SW 1271 (cell line): Measurements from ENCODE around the gene TMEM26.

Source experiments
- DNase-seq, 2 experiments: peaks; one replicate each; lab custom pipeline; 2025; lab: John Stamatoyannopoulos, UW

The TMEM26 gene

DNA sequence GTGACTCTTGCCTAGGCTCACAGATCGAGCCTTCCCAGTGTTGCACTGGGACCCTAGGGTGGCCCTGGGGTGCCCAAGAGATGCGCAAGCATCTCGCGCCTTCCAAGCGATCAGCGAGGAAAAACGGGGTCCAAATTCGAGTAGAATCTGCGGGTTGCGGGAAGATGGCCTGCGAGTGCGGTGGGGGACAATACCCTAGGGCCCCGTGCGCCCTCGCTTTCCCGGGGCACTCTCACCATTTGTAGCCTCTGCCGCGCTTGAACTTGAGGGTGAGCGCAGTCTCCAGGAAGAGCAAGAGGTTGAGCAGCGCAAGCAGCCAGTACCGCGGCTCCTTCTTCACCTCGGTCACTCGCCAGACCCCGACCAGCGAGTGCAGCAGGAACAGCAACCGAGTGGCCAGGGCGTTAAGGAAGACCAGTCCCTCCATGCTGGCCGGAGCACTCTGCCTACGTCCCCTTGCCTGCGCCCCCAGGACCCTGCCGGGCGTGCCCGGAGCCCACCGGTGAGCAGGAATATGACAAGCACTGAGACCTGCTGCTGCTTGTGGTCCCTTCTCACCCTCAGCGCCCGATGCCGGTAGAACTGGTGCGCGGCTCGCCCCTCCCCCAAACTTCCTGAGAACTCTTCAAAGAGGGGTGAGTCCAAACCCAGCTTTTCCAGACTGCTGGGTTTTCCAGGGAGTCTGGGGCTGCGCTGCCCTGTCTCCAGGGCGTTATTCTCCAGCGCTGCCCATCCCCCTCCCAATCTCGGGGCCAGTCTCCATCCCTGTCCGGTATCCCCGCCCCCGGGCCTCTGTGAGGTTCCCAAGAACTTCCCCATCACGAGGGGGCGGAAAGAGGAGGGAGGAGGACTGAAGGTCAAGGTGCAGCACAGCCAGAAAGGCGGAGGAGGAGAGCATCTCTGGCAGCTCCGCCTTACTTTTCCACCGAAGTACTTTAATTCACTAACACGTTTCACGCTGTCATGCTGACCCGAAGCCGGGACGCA lies at the start of gene TMEM26:
TSS of gene TMEM26 (minus strand) at position 727 of the 987 bp plus-strand sequence. CDS start at position 427, 300 bp downstream.
- DNase-seq = no peak

DNA sequence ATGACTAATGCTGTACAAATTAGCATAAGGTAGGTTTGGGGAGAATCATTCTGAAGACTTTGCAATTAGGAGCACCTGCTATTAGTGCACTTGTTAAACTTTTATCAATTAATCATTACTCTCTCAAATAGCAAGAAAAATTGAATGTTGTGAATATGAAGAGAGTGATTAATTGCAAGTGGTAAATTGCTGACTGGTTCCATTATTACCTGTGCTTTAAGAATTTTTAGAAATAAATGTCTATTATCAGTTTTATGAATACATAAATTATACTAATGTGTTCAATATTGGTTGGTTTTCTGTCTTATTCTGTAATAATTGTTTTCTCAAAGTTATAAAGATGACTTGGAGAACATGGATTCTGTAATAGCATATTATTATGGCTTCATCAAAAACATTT lies 47.3 kb upstream of the TMEM26 start:
- no peak for DNase-seq

DNA sequence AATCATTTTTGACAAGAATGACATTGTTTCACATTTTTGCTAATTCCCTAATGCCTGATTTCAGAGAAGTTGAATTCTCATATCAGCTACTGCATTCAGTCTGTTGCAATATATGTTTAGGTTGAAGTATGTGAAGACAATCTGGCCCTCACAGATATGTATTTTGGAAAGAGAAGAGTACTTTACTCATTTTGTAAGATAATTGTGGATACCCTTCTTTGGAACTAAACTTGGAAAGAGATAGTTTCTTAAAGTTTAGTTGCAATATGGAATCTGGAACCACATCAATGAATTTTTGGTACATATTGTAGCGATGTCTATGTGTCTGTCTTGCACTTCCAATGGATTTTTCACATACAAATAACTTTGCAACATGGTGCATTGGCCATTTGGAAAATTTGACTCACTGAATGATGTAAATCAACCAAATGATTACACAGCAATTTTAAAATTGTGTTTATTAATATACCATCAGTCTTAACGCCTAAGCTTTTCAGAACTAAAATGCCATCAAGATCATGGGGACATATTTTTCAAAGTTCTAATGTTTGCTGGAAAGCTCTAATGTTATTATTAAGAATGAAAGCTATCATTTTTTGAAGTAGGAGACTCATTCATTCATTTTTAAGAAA lies 39.3 kb upstream of the TMEM26 start:
- DNase-seq = no peak

DNA sequence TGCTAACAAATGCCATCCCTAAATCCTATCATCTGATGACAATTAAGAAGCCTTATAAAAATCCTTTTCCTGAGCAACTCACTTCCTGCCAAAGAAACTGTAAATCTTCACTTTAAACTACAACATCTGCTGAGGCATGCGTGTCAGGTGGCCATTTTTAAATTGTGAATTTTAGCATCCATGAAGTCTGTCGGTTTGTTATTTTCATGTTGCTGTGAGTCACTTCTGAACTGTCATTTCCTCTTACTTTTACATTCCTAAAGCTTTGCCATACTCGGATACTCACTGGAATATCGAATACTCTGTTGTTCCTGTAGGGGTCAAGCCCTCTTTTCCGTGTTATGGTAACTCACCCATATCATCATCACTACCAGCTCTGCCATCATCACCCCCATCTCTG lies 34.3 kb upstream of the TMEM26 start:
- DNase-seq = no peak

DNA sequence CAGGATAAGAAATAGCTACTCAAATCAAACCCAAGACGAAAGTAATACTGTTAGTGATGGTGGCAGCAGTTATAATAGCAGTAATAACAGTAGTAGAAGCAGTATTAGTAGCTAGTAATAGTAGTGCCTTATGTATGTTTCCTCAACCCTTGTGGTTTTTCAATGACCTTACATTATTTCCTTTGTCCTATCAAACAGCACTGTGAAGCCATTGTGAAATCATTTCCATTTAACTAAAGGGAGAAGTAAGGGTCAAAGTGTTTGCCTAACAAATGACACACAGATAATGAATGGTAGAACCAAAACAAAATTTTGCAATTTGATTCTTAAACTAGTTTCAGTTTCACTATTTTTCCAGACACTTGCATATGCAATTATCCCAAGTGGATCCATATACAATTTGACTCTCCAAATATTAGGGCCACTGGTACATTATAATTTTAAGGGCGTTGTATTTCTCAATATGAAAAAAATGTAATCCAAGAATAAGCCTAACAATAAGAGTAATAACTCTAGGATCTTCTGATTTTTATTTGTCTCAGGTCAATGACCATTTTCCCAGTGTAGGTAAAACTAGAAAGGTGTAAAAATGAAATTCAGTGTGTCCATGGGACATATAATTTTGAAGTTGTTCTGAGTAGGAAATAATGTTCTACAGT lies 33.7 kb upstream of the TMEM26 start:
- DNase-seq = no peak

DNA sequence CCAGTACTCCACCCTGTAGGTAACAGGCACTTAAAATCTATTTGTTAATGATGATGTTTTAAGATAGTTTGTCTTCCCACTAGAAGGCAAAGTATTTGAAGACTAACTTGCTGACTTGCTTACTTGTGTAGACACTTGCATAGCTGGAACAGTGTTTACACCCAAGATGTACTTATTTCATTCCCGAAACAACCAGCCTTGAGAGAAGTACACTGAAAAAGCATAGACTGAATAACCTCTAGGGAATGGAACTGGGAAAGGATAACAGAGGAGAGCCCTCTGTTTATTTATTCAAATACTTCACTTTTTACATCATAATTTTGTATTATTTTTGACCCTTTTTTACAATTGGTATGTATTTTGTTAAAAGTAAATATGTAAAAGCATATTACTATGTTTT lies 33.1 kb upstream of the TMEM26 start:
- no peak for DNase-seq

DNA sequence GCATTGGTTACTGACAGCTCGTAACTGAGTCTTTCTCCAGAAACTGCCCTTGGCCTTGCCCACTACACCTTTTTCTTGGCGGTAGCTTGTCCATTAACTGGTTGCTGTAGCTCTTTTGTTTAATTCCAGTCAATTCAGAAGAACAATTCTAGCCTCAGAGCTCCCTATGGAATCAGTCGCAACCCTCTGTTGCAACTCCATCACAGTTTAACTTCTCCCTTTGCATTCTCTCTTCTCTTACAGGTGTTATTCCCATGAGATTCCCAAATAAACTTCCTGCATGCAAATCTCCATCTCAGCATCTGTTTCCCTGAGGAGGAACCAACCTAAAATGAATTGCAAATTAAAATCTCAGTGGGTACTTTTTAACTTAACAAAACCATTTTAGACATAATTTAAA lies 28.4 kb upstream of the TMEM26 start:
- DNase-seq = no peak

DNA sequence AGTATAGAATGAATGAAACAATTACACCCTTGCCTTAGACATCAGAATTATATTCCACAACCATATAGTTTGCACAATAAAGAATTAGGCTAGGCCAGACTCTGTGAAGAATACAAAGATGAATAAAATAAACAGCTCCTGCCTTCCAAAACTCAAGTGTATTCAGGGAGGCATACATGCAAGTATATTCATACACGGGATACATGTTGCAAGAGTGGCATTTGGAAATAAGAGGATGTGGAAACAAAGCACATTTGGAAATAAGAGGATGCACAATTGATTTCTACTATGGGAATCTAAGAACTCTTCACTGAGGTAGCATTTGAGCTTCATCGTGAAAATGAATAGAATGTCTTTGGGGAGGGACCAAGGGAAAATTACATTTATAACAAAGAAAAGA lies 27.0 kb upstream of the TMEM26 start:
- no peak for DNase-seq

DNA sequence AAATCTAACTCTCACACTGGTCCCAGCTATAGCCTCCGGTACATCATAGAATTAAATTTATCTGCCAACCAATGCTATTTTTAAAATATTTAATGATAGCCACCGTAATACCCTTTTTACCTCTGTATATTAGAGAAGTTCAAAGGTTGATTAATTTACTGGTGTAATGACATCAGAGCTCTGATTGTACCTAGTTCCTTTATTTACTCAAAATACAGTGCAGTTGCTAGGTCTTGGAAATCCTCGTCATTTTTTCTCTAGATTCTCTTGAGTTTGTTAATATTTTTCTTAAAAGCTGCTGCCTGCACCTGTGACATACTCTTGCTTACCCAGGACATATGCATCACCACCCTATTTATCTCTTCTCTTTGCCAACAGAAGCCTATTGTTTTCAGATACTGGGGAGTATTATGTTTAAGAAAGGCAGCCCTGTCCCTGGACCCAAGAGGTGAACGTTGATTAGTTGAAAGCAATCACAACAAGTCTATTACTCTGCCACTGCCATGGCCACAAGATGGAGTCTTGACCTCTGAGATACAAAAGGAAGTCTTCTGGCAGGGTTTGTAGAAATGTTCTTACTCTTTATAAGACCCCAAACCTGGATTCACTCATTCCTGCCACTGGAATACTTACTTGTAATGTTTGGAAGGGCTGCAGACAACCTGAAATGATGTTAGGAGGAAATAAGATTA lies 25.6 kb upstream of the TMEM26 start:
- no peak for DNase-seq

DNA sequence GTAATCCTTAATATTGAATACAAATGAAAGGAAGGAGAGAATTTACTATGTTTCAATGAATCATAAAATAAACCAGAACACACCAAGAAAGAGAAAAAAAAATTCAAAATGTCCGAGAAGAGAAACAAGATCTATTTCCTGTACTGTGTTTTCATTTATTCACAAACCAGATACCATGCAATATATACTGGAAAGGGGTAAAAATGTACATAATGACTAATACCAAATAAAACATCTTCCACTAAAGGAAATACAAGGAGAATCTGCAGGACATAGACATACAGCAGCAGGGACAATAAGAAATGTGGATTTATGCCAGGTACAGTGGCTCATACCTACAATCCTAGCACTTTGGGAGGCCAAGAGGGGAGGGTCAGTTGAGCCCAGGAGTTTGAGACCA lies 24.3 kb upstream of the TMEM26 start:
- DNase-seq = no peak

DNA sequence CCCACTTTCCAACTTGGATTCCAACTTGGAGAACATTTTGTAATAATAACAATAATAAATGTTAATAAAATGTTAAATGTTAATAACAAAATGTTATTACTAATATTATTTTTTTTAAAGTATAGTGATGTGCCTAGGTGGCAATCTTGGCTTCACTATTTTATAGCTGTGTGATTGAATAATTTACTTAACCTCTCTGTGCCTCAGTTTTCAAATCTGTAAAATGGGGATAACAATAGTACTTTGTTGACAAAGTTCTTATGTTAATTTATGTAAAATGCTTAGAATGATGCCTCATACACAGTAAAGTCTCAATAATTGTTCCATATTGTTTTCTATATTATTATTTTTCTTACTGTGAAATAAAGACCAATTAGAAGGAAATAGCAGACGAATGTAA lies 23.3 kb upstream of the TMEM26 start:
- DNase-seq = no peak

DNA sequence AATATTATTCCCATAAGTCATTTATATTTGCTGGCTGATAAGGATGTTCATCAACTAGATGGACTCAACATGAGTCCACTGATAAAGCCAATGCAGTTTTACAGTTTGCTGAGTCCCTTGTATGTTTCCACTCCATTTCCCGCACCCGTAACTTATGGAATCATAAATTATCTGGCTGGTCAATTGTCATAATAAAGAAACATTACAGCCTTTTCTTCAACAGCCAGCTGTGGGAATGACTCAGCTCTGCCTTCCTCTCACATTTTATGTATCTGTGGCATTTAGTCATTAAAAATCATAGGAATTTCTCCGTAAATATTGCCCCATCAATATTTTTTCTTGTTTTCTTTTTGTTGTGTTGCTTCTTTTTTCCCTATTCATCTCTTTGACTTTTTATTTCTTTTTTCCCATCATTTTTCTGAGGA lies 22.3 kb upstream of the TMEM26 start:
- no peak for DNase-seq

DNA sequence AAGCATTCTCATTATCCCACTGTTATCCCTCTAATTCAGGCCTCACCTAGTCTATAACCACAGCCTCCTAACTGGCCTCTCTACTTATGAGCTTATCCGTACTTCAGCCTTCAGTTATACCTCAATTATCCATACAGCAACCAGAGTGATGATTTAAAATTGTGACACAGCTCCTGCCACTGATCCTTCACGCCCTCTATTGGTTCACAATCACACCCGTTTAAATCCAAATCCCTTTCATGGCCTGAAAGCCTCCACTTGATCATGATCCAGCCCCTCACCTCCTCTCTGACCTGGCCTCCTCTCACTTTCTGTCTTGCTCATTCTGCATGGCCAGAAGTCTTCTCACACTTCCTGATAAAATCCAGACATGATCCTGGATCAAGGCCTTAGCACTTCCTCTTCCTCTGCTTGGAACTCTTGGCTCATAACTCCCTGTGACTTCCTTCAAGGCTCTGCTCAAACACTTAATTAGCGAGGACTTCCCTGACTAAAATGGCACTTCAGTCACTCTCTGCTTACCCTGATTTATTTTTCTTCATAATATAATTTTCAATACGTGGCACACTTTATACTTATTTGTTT lies 19.0 kb upstream of the TMEM26 start:
- DNase-seq = no peak

DNA sequence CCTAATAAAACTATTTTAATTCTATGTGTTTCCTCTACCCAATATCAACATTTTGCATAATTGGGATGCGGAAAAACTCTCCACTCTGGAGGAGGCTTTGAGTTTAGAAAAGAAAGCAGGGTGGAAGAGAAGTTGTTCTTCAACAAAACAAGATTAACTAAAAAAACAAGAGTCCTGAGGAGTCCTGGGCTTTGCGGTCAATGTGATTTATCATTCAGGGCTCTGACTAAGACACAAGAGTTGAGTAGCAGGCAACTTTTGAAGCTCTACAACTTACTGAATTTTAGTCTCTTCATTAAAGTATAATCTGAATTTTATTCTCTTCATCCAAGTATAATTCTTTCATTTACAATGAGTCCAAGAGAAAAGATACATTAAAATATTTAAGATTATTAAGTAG lies 18.3 kb upstream of the TMEM26 start:
- DNase-seq = no peak

DNA sequence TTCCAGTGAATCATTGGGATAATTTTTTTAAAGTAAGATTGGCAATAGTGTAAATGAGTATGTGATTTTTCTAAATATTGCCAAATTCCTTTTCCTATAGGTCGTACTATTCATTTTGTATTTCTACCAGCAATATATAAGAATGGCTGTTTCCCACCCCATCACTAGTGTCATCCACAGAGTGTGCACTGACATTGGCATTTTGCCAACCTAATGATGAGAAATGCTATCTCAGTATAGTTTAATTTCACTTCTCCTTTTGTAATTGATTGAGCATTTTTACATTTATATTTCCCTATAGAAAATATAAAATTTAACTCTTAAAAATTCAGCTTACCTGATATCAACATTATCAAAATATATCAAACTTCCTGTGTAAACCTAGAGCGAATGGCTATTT lies 17.6 kb upstream of the TMEM26 start:
- DNase-seq = no peak

DNA sequence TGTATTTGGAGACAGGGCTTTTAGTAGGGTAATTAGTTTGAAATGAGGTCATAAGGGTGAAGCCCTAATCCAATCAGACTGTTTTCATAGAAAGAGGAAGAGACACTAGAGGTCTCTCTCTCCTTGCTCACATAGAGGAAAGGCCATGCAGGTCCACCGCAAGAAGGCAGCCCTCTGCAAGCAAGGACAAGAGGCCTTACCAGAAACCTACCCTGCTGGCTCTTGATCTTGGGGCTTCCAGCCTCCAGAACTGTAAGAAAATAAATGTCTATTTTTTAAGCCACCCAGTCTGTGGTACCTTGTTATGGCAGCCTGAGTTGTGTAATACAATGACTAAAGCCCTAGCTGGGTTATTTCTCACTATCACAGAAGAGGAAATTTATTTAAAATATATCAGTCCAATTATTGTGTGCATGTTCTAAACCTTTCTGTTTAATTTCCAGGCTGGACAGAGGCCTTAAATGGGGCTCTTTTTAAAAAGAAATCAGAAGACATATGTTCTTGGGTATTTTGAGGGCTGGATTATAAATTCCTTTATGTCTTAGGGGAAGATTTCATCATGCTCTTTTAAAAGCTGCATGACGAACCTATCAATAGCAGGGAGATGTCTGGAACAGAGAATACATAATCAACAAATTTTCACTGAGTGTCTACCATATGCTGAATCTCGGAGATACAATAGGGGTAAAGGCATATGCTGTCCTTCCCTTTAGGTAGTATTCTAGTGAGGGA lies 12.9 kb upstream of the TMEM26 start:
- DNase-seq = no peak

DNA sequence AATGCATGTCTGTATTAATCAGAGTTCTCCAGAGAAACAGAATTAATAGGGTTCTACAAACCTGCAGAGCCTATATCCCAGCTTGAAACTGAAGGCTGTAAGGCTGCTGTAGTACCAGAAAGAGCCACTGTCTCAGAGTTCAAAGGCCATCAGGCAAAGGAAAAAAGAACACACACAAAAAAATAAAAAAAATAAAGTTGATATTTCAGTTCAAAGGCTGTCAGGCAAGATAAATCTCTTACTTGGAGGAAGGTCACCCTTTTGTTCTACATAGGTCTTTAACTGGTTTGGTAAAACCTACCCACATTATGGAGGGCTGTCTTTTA lies 12.0 kb upstream of the TMEM26 start:
- no peak for DNase-seq

DNA sequence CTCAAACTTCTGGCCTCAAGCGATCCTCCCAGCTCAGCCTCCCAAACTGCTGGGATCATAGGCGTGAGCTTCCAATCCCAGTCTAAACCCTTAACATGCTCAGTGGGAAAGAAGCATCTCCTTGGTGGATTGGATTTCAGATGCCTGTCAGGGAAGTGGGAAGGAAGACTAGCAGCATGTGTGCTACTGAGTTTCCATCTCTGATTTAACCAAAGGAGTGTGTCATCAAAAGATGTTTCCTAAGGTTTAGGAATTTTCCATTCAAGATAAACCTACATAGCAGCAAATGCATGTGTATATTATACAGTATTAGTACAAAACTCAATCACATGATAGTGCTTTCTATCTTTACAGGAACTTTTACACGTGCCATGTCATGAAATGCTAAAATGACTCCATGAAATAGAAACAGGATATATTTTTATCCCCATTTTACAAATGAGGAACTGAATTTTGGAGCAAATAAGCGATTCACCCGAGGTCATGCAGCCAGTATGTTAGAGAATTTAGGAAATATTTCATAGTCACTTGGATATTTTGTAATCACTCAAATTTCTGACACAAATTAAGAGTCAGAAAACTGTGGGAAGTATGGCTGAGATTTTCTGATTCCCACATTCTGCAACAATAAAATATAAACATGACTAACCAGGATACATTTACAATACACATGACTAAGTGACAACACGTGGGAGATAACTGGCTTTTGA lies 11.4 kb upstream of the TMEM26 start:
- DNase-seq = no peak

DNA sequence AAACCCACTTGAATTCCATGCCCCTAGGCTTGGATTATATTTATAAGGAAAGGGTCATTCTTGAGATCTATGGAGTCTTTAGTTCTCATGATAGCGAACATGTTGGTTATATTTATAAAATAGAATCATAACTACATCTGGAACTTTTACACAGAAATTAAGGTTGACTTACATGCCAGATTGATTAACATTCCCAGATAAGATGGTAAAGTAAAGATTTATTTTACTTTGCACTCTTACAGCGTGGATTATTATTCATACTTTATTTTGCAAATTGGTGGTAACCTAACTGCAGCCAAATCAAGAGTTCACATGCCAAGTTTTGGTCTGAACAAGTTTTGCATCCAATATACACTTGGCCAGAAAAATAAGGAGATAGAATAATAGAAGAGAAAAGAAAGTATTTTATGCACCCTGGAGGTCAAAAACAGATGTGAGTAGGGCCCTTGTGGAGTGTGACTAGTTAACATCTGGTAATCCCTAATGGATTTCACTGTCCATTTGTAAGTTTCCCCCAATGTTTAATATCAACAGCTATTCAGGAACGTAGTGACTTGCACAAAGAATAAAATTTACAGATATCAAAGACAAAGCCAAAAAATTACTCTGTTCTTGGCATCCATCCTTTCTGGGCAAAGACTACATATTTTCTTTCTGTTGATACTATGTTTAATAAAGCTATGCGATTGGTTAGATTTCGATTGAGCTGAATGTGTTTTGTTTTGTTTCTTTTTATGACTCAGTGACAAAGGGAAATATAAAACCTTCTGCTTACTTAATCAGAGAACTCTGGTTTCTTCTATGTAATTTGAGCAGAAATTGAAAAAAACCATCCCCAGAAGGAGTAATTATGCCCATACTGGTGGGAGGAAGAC lies 10.1 kb upstream of the TMEM26 start:
- no peak for DNase-seq

DNA sequence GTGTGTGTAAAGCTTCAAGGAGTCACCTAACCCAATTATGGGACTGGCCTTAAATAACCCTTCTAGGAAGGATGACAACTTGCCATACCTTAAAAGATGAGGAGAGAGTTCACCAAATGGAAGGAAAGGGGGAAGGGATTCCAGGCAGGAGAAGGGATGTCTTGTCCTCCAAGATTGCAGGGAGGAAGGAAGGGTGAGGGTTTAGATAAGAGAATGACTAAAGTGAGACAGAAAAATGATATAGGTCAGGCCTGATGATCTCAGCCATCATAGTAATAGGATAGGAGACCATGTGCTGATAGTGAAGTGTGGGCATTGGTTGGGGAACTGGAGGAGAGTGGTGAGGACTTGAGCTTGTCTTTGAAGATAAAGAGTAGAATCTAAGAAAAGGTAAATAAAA lies 7.7 kb upstream of the TMEM26 start:
- no peak for DNase-seq
